Cardiac septum (tissue), 1 donor: ENCODE results near the gene TFAP2A. TPM values are rescaled to one million over a fixed set of nuclear protein-coding genes. Genes with fewer than 3 reads are reported as not detected.

Experiments used
- DNase-seq: peaks from one replicate; pipeline ENCODE4 v3.0.0-alpha.2; 2020; ENCODE audit warnings: low spot score
- intact Hi-C: fragments of 100-400 bp; cut with DNase I; formaldehyde crosslinking; loops from one replicate; pipeline ENCODE4 v1.14.0; 2022
- total RNA-seq: library from RNA; stranded (reverse); fragmentation: NEBNext Ultra II Directional; extraction: Animal tissue kit (Norgen Biotek cat#: 25700); gene quantifications from one replicate; pipeline ENCODE4 v1.2.1, GENCODE V29; 2021
- donor health status: DM: no; HTN: no; CAD: no.

TFAP2A gene
- total RNA-seq, 1 donor from 2014 or later: 0.54 TPM

GRCh38 chr6:10429638-10430427, 15.0 kb upstream of the TFAP2A start:
- intact Hi-C loops: loop anchor here (10.0 kb wide), 1 partner anchor 885 kb away; no protein-coding TSS in a partner anchor
- DNase-seq: no peak

- no peak for DNase-seq
- intact Hi-C loops: no loop called here
Observed at GRCh38 chr6:10426781-10427279, 12.0 kb upstream of the TFAP2A start.

- no peak for DNase-seq
- intact Hi-C loops: no loop called here
Observed at GRCh38 chr6:10425975-10426780, 11.3 kb upstream of the TFAP2A start.

- no peak for DNase-seq
- intact Hi-C loops: no loop called here
Observed at GRCh38 chr6:10425176-10425974, 10.5 kb upstream of the TFAP2A start.

- DNase-seq: no peak
- intact Hi-C loops: no loop called here
Observed at GRCh38 chr6:10424040-10424439, 9.2 kb upstream of the TFAP2A start.

- intact Hi-C loops: no loop called here
- no peak for DNase-seq
Observed at GRCh38 chr6:10422737-10423034, 7.8 kb upstream of the TFAP2A start.

- intact Hi-C loops: no loop called here
Observed at GRCh38 chr6:10421921-10422736, 7.3 kb upstream of the TFAP2A start.

GRCh38 chr6:10421158-10421920, 6.5 kb upstream of the TFAP2A start:
- intact Hi-C loops: no loop called here
- DNase-seq: no peak

More at GRCh38 chr6:10421921-10422736, 7.3 kb upstream of the TFAP2A start:
- DNase-seq: no peak

GRCh38 chr6:10420546-10421157, 5.8 kb upstream of the TFAP2A start:
- intact Hi-C loops: no loop called here

GRCh38 chr6:10419749-10420545, 5.1 kb upstream of the TFAP2A start:
- DNase-seq: no peak
- intact Hi-C loops: no loop called here

More at GRCh38 chr6:10420546-10421157, 5.8 kb upstream of the TFAP2A start:
- DNase-seq: no peak

- DNase-seq: no peak
- intact Hi-C loops: no loop called here
Observed at GRCh38 chr6:10418862-10419748, 4.2 kb upstream of the TFAP2A start.

GRCh38 chr6:10418361-10418861, 3.5 kb upstream of the TFAP2A start:
- no peak for DNase-seq
- intact Hi-C loops: no loop called here

- intact Hi-C loops: no loop called here
Observed at GRCh38 chr6:10417681-10418104, 2.8 kb upstream of the TFAP2A start.

GRCh38 chr6:10416863-10417641, 2.2 kb upstream of the TFAP2A start:
- DNase-seq: no peak
- intact Hi-C loops: no loop called here

More at GRCh38 chr6:10417681-10418104, 2.8 kb upstream of the TFAP2A start:
- DNase-seq: no peak

- intact Hi-C loops: no loop called here
Observed at GRCh38 chr6:10416516-10416862, 1.6 kb upstream of the TFAP2A start.

More at GRCh38 chr6:10416516-10416862, 1.6 kb upstream of the TFAP2A start:
- DNase-seq: no peak
